Activated CD8-positive, alpha-beta memory T cell treated with anti-CD3 and anti-CD28 coated beads for 4 hours (primary cell): ENCODE results near the gene MED16.

Experiments
- DNase-seq, 2 donors: peaks; one replicate each; pipeline ENCODE4 v3.0.0-alpha.2; 2020; ENCODE audit warnings: low read depth in 2 of 2

MED16 gene

GRCh38 chr19:892894-893689 is at the start of gene MED16, which contains the start of gene RNU6-9:
TSS of gene MED16 (minus strand) at chr19:893187. CDS start at chr19:891131, 2,056 bp downstream.
TSS of gene RNU6-9 (plus strand) at chr19:893484.
- peak; percentile 74 to 83 for DNase-seq

GRCh38 chr19:942133-942645 is 49.2 kb upstream of the MED16 start:
- DNase-seq: no peak

GRCh38 chr19:941292-942132 is 48.5 kb upstream of the MED16 start:
- DNase-seq: no peak

- DNase-seq: peak; percentile 28 to 40
Observed at GRCh38 chr19:940591-941291, 47.8 kb upstream of the MED16 start.

GRCh38 chr19:939922-940321 is 46.9 kb upstream of the MED16 start:
- DNase-seq: no peak

- no peak for DNase-seq
Observed at GRCh38 chr19:939439-939838, 46.5 kb upstream of the MED16 start.

- DNase-seq: no peak
Observed at GRCh38 chr19:938233-938923, 45.4 kb upstream of the MED16 start.

- DNase-seq: peak; percentile 40 to 51
Observed at GRCh38 chr19:937259-937694, 44.3 kb upstream of the MED16 start.

GRCh38 chr19:936175-936546 is 43.2 kb upstream of the MED16 start:
- no peak for DNase-seq

- DNase-seq: no peak
Observed at GRCh38 chr19:934865-935479, 42.0 kb upstream of the MED16 start.

- no peak for DNase-seq
Observed at GRCh38 chr19:934197-934840, 41.3 kb upstream of the MED16 start.

GRCh38 chr19:933553-933882 is 40.5 kb upstream of the MED16 start:
- no peak for DNase-seq

- DNase-seq: no peak
Observed at GRCh38 chr19:932648-933552, 39.9 kb upstream of the MED16 start.

GRCh38 chr19:931860-932647 is 39.1 kb upstream of the MED16 start:
- DNase-seq: no peak

GRCh38 chr19:929891-930258 is 36.9 kb upstream of the MED16 start:
- no peak for DNase-seq

GRCh38 chr19:929203-929890 is 36.4 kb upstream of the MED16 start:
- no peak for DNase-seq

GRCh38 chr19:928471-929202 is 35.6 kb upstream of the MED16 start:
- no peak for DNase-seq
